MCF 10A (cell line): ENCODE measurements around the gene TUBA4B. TPM values are rescaled to one million over a fixed set of nuclear protein-coding genes. Genes with fewer than 3 reads are reported as not detected.

Source experiments
- BruUV-seq: library from RNA; stranded (reverse); fragments of 400-500 nt; replicated peaks from 2 replicates; lab custom pipeline; 2021; lab: Mats Ljungman, UMichigan
- CTCF ChIA-PET: fragments of 300-600 bp; sonication (Branson Sonifier 250); formaldehyde crosslinking; extraction: SDS; loops from one replicate; lab custom pipeline; 2021; ENCODE audit warnings: antibody characterized with exemption, inconsistent platforms; lab: Yijun Ruan, JAX
- POLR2A ChIA-PET: fragments of 300-600, 350-650 bp; sonication (Branson Sonifier 250); formaldehyde crosslinking; extraction: SDS; loops from one replicate; lab custom pipeline; 2020; ENCODE audit warnings: antibody characterized with exemption, inconsistent platforms; lab: Yijun Ruan, JAX
- DNase-seq: peaks from one replicate; pipeline ENCODE4 v3.0.0-alpha.2; 2018; ENCODE audit not compliant: unreplicated experiment
- H3K27ac Mint-ChIP-seq: one replicate; pipeline ENCODE4 v1.8.0; 2022; ENCODE audit warnings: mild to moderate bottlenecking, low read depth, mixed read lengths; ENCODE audit not compliant: unreplicated experiment
- H3K27me3 Mint-ChIP-seq: one replicate; pipeline ENCODE4 v1.8.0; 2022; ENCODE audit warnings: mixed read lengths; ENCODE audit not compliant: insufficient read depth, unreplicated experiment
- H3K36me3 Mint-ChIP-seq: one replicate; pipeline ENCODE4 v1.8.0; 2022; ENCODE audit warnings: mild to moderate bottlenecking, moderate library complexity, mixed read lengths; ENCODE audit not compliant: insufficient read depth, unreplicated experiment
- H3K4me1 Mint-ChIP-seq: one replicate; pipeline ENCODE4 v1.8.0; 2022; ENCODE audit warnings: mixed read lengths; ENCODE audit not compliant: insufficient read depth, unreplicated experiment
- H3K4me3 Mint-ChIP-seq: one replicate; pipeline ENCODE4 v1.8.0; 2022; ENCODE audit warnings: mild to moderate bottlenecking, moderate library complexity, mixed read lengths; ENCODE audit not compliant: unreplicated experiment
- H3K9me3 Mint-ChIP-seq: one replicate; pipeline ENCODE4 v1.8.0; 2022; ENCODE audit warnings: mixed read lengths; ENCODE audit not compliant: unreplicated experiment
- CTCF ChIP-seq: fragments of 200-600 bp; IDR thresholded peaks from one replicate; pipeline ENCODE4 v1.8.0; 2022; ENCODE audit warnings: antibody characterized with exemption, mild to moderate bottlenecking; ENCODE audit not compliant: unreplicated experiment
- intact Hi-C: fragments of 100-400 bp; cut with micrococcal nuclease; formaldehyde crosslinking; loops from 2 replicates; pipeline ENCODE4 v1.14.1; 2022
- total RNA-seq: library from RNA; stranded (reverse); gene quantifications from 2 replicates; pipeline ENCODE4 v1.2.3, GENCODE V29; 2022

Gene TUBA4B
- total RNA-seq, 1 experiment from 2014 or later, result not detected

GRCh38 chr2:219218732-219219701 is 34.0 kb upstream of the TUBA4B start, which contains the start of gene ABCB6:
Gene ABCB6 (minus strand): TSS chr2:219218958. CDS start chr2:219218673, 285 bp downstream.
- Mint-ChIP-seq H3K4me1 (no peaks in the 10 kb centered on the region), H3K9me3 (no peaks in the 10 kb centered on the region), H3K4me3 (peak within 1 kb of the TSS; percentile 82), H3K27me3 (no peaks in the 10 kb centered on the region), H3K36me3 (peaks cover 40% of the 10 kb centered on the region), H3K27ac (peak within 1 kb of the TSS; percentile 83)
- ChIA-PET POLR2A (interaction anchor here (0.8 to 6.3 kb wide), 14 partner anchors 9 to 68 kb away, joined by 3 to 127 read pairs (median 6); partner anchors contain the start of genes ANKZF1, ATG9A, CNPPD1 and DNAJB2), CTCF (interaction anchor here (0.7 to 5.2 kb wide), 9 partner anchors 8 to 80 kb away, joined by 3 to 24 read pairs (median 3); partner anchors contain the start of gene TUBA4B)
- intact Hi-C loops, result loop anchor here (2.0 kb wide), 2 partner anchors 34 to 80 kb away; partner anchors contain the start of genes TUBA4A and TUBA4B
- DNase-seq, result peak; percentile 91
- BruUV-seq, result no TSS peak
- TF ChIP-seq CTCF, result no peak

GRCh38 chr2:219219784-219220532 is 33.1 kb upstream of the TUBA4B start:
- CTCF ChIA-PET, result interaction anchor here (0.7 to 5.2 kb wide), 8 partner anchors 23 to 78 kb away, joined by 3 to 24 read pairs (median 3); partner anchors contain the start of genes GLB1L and STK16
- Mint-ChIP-seq H3K27ac (no peak overlapping the region), H3K27me3 (no peaks in the 10 kb centered on the region), H3K4me1 (no peaks in the 10 kb centered on the region), H3K9me3 (no peaks in the 10 kb centered on the region), H3K4me3 (no peak overlapping the region), H3K36me3 (peaks cover 38% of the 10 kb centered on the region)
- intact Hi-C loops, result loop anchor here (2.0 kb wide), 2 partner anchors 33 to 79 kb away; partner anchors contain the start of genes TUBA4A and TUBA4B
- TF ChIP-seq CTCF, result no peak
- no TSS peak for BruUV-seq
- POLR2A ChIA-PET, result interaction anchor here (1.2 to 6.3 kb wide), 6 partner anchors 9 to 59 kb away, joined by 3 to 127 read pairs (median 54); partner anchors contain the start of genes ANKZF1, ATG9A, CNPPD1 and DNAJB2
- DNase-seq, result no peak

- Mint-ChIP-seq H3K4me3 (no peak overlapping the region), H3K36me3 (peaks cover 43% of the 10 kb centered on the region), H3K27ac (no peak overlapping the region), H3K27me3 (no peaks in the 10 kb centered on the region), H3K9me3 (no peaks in the 10 kb centered on the region), H3K4me1 (no peaks in the 10 kb centered on the region)
- BruUV-seq, result no TSS peak
- intact Hi-C loops, result no loop called here
- no peak for TF ChIP-seq CTCF
- ChIA-PET CTCF (interaction anchor here (0.7 to 2.9 kb wide), 6 partner anchors 24 to 74 kb away, joined by 3 to 17 read pairs (median 3); partner anchors contain the start of genes GLB1L and STK16), POLR2A (interaction anchor here (1.2 to 6.3 kb wide), 4 partner anchors 8 to 44 kb away, joined by 3 to 127 read pairs (median 54); partner anchors contain the start of genes ANKZF1, ATG9A, CNPPD1 and GLB1L)
- no peak for DNase-seq
Observed at GRCh38 chr2:219220652-219221402, 32.2 kb upstream of the TUBA4B start.
